OCI-M2 (cell line): Measurements from ENCODE around the gene JSRP1.
"Not testable (repeated sequence)": the region's sequence is repeated elsewhere in the genome, so short reads cannot be mapped to it uniquely, and the experiment has no call there.

Source experiments
- DNase-seq: peaks from one replicate; lab custom pipeline; 2025; ENCODE audit not compliant: unreplicated experiment; lab: John Stamatoyannopoulos, UW

JSRP1 gene

GRCh38 chr19:2282862-2283237 lies 26.6 kb upstream of the JSRP1 start:
- no peak for DNase-seq

DNA sequence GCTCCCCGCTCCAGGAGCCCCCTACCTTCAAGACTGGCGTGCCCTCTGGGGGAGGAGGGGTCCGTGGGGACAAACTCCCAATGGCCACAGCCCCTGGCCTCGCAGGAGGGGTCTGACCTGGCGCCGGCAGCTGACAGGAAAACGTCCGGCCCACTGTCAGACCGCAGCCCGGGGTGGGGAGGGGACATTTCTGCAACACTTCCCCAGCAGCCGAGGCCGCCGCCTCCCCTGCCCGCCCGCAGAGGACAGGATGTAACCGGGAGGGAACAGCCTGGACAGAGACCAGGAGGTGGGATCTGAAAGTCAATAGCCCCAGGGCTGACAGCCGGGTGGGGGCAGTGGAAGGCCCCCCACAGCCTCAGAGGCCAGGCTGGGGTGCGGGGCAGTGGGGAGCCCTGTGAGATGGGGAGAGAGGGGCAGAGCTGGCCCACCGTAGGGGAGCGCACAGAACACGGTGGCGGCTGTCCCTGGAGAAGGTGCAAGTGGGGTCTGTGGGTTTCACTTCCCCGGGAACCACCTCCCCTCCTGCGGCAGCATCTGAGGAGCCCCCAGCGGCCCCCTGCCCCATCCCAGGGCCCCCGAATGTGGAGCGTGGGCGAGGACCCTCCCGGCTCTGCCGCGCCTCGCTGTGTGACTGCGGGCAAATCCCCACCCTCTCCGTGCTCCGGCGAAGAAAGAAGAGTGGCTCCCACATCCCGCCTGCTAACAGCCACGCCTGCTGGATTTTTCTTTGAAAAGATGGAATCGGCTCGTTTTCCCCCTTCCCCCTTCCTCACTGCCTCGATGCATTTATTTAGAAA lies 26.0 kb upstream of the JSRP1 start, which contains the start of gene PEAK3:
Gene PEAK3, minus strand, starts transcription at position 114 of the 800 bp plus-strand sequence. CDS start 1,244 bp downstream, outside the sequence.
- no peak for DNase-seq

DNA sequence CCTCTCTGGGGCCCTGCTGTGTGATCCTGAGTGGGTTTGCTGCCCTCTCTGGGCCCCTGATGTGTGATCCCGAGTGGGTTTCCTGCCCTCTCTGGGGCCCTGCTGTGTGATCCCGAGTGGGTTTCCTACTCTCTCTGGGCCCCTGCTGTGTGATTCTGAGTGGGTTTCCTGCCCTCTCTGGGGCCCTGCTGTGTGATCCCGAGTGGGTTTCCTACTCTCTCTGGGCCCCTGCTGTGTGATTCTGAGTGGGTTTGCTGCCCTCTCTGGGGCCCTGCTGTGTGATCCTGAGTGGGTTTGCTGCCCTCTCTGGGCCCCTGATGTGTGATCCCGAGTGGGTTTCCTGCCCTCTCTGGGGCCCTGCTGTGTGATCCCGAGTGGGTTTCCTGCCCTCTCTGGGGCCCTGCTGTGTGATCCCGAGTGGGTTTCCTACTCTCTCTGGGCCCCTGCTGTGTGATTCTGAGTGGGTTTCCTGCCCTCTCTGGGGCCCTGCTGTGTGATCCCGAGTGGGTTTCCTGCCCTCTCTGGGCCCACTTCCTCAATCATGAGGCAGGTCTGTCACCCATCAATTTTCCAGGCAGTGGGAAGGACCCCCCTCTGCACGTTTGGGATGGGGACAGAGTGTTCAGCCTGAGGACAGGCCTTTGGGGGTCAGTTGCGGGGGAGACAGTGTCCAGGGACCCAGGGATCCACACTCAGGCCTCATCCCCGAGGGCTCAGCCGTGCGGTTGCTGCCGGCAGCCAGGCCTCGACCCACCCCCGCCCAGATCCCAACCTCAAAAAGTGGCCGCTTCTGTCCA lies 25.2 kb upstream of the JSRP1 start:
- not testable (repeated sequence) for DNase-seq

GRCh38 chr19:2280633-2281264 lies 24.5 kb upstream of the JSRP1 start:
- no peak for DNase-seq

- DNase-seq, result no peak
Measured at GRCh38 chr19:2278459-2279158, 22.4 kb upstream of the JSRP1 start.

- no peak for DNase-seq
Measured at GRCh38 chr19:2277138-2277537, 20.9 kb upstream of the JSRP1 start.

- DNase-seq, result no peak
Measured at GRCh38 chr19:2276429-2276986, 20.3 kb upstream of the JSRP1 start.

- no peak for DNase-seq
Measured at GRCh38 chr19:2275588-2276428, 19.6 kb upstream of the JSRP1 start.

GRCh38 chr19:2274931-2275535 lies 18.8 kb upstream of the JSRP1 start:
- no peak for DNase-seq

- DNase-seq, result no peak
Measured at GRCh38 chr19:2274185-2274711, 18.0 kb upstream of the JSRP1 start.

- no peak for DNase-seq
Measured at GRCh38 chr19:2273356-2274184, 17.4 kb upstream of the JSRP1 start.

- DNase-seq, result no peak
Measured at GRCh38 chr19:2271234-2272103, 15.3 kb upstream of the JSRP1 start.

DNA sequence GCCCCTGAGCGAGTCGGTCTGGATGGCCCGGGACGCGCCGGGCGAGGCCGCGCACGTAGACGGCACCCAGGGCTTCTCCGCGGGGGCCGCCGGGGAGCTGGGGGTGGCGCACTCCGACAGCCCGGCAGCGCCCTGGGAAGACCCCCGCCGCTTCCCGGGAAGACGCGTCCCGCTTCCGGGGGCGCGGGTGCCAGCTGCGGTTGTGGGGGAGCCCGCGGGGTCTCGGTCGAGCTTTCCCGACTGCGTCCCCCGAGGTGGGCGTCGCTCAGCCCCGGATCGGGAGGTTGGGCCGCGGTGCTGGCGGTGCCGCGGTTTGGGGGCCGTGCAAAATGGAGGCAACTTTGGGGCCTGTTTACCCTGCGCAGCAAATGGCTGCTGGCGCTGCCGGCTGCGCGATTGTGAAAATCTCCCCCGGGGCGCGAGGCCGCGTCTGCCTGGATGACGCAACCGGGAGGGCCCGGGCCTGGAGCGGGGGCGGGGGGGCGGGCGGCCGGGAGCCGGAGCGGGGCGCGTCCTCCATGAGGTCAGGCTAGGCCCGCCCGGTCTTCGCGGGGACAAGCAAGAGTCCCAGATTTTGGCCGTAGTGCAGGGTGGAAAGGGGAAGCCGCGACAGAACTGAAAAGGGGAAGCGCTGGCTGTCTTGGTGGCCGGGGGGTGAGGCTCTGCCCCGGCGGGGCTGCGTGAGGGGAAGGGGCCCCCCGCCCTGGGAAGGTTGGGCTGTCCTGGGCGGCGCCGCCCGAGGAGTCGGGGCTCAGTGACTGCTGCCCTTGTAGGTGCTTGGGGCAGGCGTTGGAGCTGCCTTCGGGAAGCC lies 14.4 kb upstream of the JSRP1 start:
- no peak for DNase-seq

GRCh38 chr19:2270157-2270422 lies 13.9 kb upstream of the JSRP1 start:
- DNase-seq, result no peak

- peak; percentile 52 for DNase-seq
Measured at GRCh38 chr19:2269244-2270156, 13.3 kb upstream of the JSRP1 start.

DNA sequence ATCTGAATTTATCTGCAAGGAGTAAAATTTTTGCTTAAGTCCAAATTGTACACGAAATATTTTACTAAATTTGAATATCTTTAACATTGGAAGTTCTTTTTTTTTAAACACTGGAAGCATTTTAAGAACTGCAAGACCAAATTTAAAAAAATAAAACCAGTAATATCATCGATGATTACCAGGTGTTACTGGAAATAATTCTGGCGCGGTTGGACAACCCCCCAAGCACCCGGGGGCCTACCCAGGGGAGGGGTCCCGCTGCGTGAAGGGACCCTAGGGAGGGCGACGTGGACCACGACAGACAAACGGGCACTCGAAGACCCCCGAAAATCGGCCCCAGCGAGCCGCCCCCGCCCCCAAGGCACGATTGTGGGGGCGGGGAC lies 12.6 kb upstream of the JSRP1 start:
- no peak for DNase-seq
